ENCODE measurements around the gene PDCL2. TPM values are rescaled to one million over a fixed set of nuclear protein-coding genes. Genes with fewer than 3 reads are reported as not detected.

PDCL2 gene
- total RNA-seq, 1 experiment from 2014 or later, result not detected

DNA sequence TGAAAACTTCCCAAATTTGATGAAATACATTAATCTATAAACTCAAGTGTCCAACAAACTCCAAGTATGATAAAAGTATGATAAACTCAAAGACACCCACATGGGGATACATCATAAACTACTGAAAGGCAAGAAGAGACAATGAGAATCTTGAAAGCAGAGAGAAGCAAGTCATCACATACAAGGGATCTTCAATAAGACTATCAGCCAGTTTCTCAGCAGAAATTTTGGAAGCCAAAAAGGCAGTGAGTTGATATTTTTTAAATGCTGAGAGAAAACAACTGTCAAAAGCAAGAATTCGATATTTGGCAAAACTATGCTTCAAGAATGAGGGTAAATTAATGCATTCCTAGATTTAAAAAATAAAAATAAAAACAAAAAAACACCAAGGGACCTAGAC is 16.5 kb downstream of the PDCL2 start:
- Histone ChIP-seq H4K20me1 (ENCODE audit: control insufficient read depth, insufficient read depth, insufficient read length) (no peaks in the 10 kb centered on the region), H3K14ac (ENCODE audit: insufficient read depth, low read length) (no peak overlapping the region), H4K8ac (replicated peaks; ENCODE audit: insufficient read length, low read depth, low read length) (no peak overlapping the region), H3K4me2 (ENCODE audit: insufficient read depth, insufficient read length, low read length) (no peak overlapping the region), H3K27ac (ENCODE audit: insufficient read length, low read depth, low read length) (no peak overlapping the region), H3T11ph (ENCODE audit: low read length) (no peak overlapping the region), H2BK12ac (ENCODE audit: insufficient read length, low read depth, low read length) (no peak overlapping the region), H3K79me1 (ENCODE audit: insufficient read depth, low read depth, low read length, poor library complexity, severe bottlenecking) (no peaks in the 10 kb centered on the region), H4K91ac (ENCODE audit: insufficient read length, low read depth, low read length) (no peak overlapping the region), H3K9ac (ENCODE audit: extremely low read depth, insufficient read length, low read length) (no peak overlapping the region), H3K79me2 (ENCODE audit: insufficient read depth, low read length) (no peaks in the 10 kb centered on the region), H3K9me3 (ENCODE audit: control insufficient read depth, low read depth, low read length) (peaks cover 8% of the 10 kb centered on the region), H2BK120ac (ENCODE audit: low read depth, low read length, poor library complexity, severe bottlenecking) (no peak overlapping the region), H2AK5ac (ENCODE audit: insufficient read length, low read length) (no peak overlapping the region), H3K23ac (ENCODE audit: insufficient read length, low read depth, low read length) (no peak overlapping the region), H3K4me1 (ENCODE audit: insufficient read depth, low read length) (no peaks in the 10 kb centered on the region; the same call in 1 of the 2 replicates), H2BK20ac (ENCODE audit: low read depth, low read length, poor library complexity, severe bottlenecking) (no peak overlapping the region), H4K5ac (ENCODE audit: insufficient read length, low read depth, low read length) (no peak overlapping the region), H3K18ac (ENCODE audit: insufficient read length, low read depth, low read length) (no peak overlapping the region), H3K23me2 (ENCODE audit: insufficient read length, low read depth, low read length, poor library complexity, severe bottlenecking) (no peaks in the 10 kb centered on the region), H2BK15ac (ENCODE audit: low read depth, low read length) (no peak overlapping the region), H3K27me3 (ENCODE audit: insufficient read depth, low read length) (no peaks in the 10 kb centered on the region), H2AFZ (ENCODE audit: low read length) (no peak overlapping the region), H3K4ac (ENCODE audit: low read depth, low read length) (no peak overlapping the region), H3K56ac (ENCODE audit: insufficient read length, low read depth, low read length) (no peak overlapping the region), H2BK5ac (ENCODE audit: insufficient read length, low read length) (no peak overlapping the region)
- no CpG with 5 or more reads among the region's 1 CpG for WGBS (ENCODE audit: extremely low coverage, insufficient read length, low lambda C conversion rate)
- Mint-ChIP-seq H3K27me3 (ENCODE audit: low read depth) (no peaks in the 10 kb centered on the region), H3K4me3 (no peak overlapping the region), H3K9me3 (peaks cover 36 to 40% of the 10 kb centered on the region in 2 experiments), H3K4me1 (peaks cover 3 to 4% of the 10 kb centered on the region in 2 experiments; a peak in 1 of 4 replicates), H3K27ac (no peak overlapping the region), H3K36me3 (ENCODE audit: insufficient read depth in 1 of 3, low read depth in 3 of 3) (peaks cover 18 to 28% (median 26%) of the 10 kb centered on the region in 3 experiments)
- DNase-seq, result no peak
- no peak for TF ChIP-seq CTCF (conservative IDR thresholded peaks at IDR 0.05)
